ENCODE results near the gene CAMK2D.

The CAMK2D gene

DNA sequence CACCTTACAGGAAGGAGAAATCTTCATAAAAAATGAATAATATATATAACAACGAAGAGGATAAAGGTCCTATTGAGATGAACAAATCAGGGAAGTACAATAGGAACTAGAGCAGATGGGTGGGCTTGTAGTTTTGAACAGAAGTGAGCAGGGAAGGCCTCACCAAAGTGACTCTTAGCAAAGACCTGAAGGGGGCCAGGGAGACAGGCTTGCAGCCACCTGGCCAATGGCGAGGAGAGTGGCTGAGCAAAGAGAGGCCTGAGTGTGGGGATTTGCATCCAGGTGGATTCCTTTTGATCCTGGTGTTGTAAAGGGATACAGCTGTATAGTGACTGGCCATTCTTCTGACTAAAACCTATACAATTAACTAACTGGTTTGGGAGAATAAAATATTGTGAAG, 354.1 kb downstream of the CAMK2D start:
- no peak overlapping the region for H3K9ac ChIP-seq (ENCODE audit: low read depth, low read length, poor library complexity)
- H3K4me3 ChIP-seq (ENCODE audit: low read length in 2 of 2): no peak overlapping the region
- H3K4me1 ChIP-seq (ENCODE audit: control insufficient read depth in 2 of 2, insufficient read depth in 1 of 2, low read depth in 1 of 2, low read length in 2 of 2): peaks cover 0 to 4% of the 10 kb centered on the region in 2 donors
- no peaks in the 10 kb centered on the region for H3K9me3 ChIP-seq (replicated peaks in 1 of 2; ENCODE audit: control insufficient read depth in 2 of 2, insufficient read depth in 1 of 2, low read depth in 1 of 2, low read length in 2 of 2)
- no peak overlapping the region for H2BK15ac ChIP-seq (ENCODE audit: low read length)
- no peak overlapping the region for H2AFZ ChIP-seq (ENCODE audit: low read length)
- no peak overlapping the region for H3K4ac ChIP-seq (ENCODE audit: low read length)
- no peak overlapping the region for H3K23ac ChIP-seq (ENCODE audit: low read depth, low read length, poor library complexity)
- no CpG with 5 or more reads among the region's 2 CpGs for WGBS, 2 donors (ENCODE audit: extremely low coverage in 2 of 2, insufficient read length in 2 of 2, insufficient replicate concordance in 1 of 2)
- no peak overlapping the region for H3K4me2 ChIP-seq (ENCODE audit: insufficient read depth, low read length, poor library complexity, severe bottlenecking)
- H3K27ac ChIP-seq (replicated peaks; ENCODE audit: low read length): no peak overlapping the region
- no peak overlapping the region for H3K14ac ChIP-seq (ENCODE audit: low read length)
- DNase-seq (ENCODE audit: low spot score): no peak
- no peak overlapping the region for H4K91ac ChIP-seq (ENCODE audit: low read depth, low read length, poor library complexity)
- H3K36me3 ChIP-seq (replicated peaks in 1 of 2; ENCODE audit: control insufficient read depth in 2 of 2, insufficient read depth in 2 of 2, low read length in 2 of 2): no peaks in the 10 kb centered on the region
- H2AK5ac ChIP-seq (ENCODE audit: low read depth, low read length): no peak overlapping the region
- no peaks in the 10 kb centered on the region for H3K27me3 ChIP-seq (ENCODE audit: control insufficient read depth in 3 of 3, insufficient read depth in 3 of 3, low read depth in 1 of 3, low read length in 3 of 3)
- no peak overlapping the region for H3K18ac ChIP-seq (ENCODE audit: low read length)
- no peak overlapping the region for H2BK5ac ChIP-seq (ENCODE audit: low read length)
- H2BK120ac ChIP-seq (ENCODE audit: low read depth, low read length): no peak overlapping the region
- H2BK12ac ChIP-seq (ENCODE audit: low read length): no peak overlapping the region
- no peaks in the 10 kb centered on the region for H3K79me1 ChIP-seq (ENCODE audit: low read depth, low read length)
- H4K8ac ChIP-seq (ENCODE audit: low read depth, low read length): no peak overlapping the region

- H3K14ac ChIP-seq (ENCODE audit: low read length): no peak overlapping the region
- H3K4me2 ChIP-seq (ENCODE audit: insufficient read depth, low read length, poor library complexity, severe bottlenecking): no peak overlapping the region
- no peak overlapping the region for H4K91ac ChIP-seq (ENCODE audit: low read depth, low read length, poor library complexity)
- no CpG with 5 or more reads among the region's 7 CpGs for WGBS, 2 donors (ENCODE audit: extremely low coverage in 2 of 2, insufficient read length in 2 of 2, insufficient replicate concordance in 1 of 2)
- no peak overlapping the region for H2BK15ac ChIP-seq (ENCODE audit: low read length)
- H3K36me3 ChIP-seq (replicated peaks in 1 of 2; ENCODE audit: control insufficient read depth in 2 of 2, insufficient read depth in 2 of 2, low read length in 2 of 2): no peaks in the 10 kb centered on the region
- no peak overlapping the region for H2AFZ ChIP-seq (ENCODE audit: low read length)
- H4K8ac ChIP-seq (ENCODE audit: low read depth, low read length): no peak overlapping the region
- no peaks in the 10 kb centered on the region for H3K27me3 ChIP-seq (ENCODE audit: control insufficient read depth in 3 of 3, insufficient read depth in 3 of 3, low read depth in 1 of 3, low read length in 3 of 3)
- H2BK120ac ChIP-seq (ENCODE audit: low read depth, low read length): no peak overlapping the region
- H3K9ac ChIP-seq (ENCODE audit: low read depth, low read length, poor library complexity): no peak overlapping the region
- no peak for DNase-seq (ENCODE audit: low spot score)
- no peak overlapping the region for H3K18ac ChIP-seq (ENCODE audit: low read length)
- no peak overlapping the region for H3K23ac ChIP-seq (ENCODE audit: low read depth, low read length, poor library complexity)
- no peaks in the 10 kb centered on the region for H3K9me3 ChIP-seq (replicated peaks in 1 of 2; ENCODE audit: control insufficient read depth in 2 of 2, insufficient read depth in 1 of 2, low read depth in 1 of 2, low read length in 2 of 2)
- H3K4ac ChIP-seq (ENCODE audit: low read length): no peak overlapping the region
- no peaks in the 10 kb centered on the region for H3K79me1 ChIP-seq (ENCODE audit: low read depth, low read length)
- H2BK12ac ChIP-seq (ENCODE audit: low read length): no peak overlapping the region
- H2BK5ac ChIP-seq (ENCODE audit: low read length): no peak overlapping the region
- H3K27ac ChIP-seq (replicated peaks; ENCODE audit: low read length): no peak overlapping the region
- H3K4me1 ChIP-seq (ENCODE audit: control insufficient read depth in 2 of 2, insufficient read depth in 1 of 2, low read depth in 1 of 2, low read length in 2 of 2): peaks cover 0 to 4% of the 10 kb centered on the region in 2 donors
- H3K4me3 ChIP-seq (ENCODE audit: low read length in 2 of 2): no peak overlapping the region
- no peak overlapping the region for H2AK5ac ChIP-seq (ENCODE audit: low read depth, low read length)
These were observed 354.9 kb downstream of the CAMK2D start for GRCh38 chr4:113406723-113407016.

GRCh38 chr4:113405874-113406722, 355.4 kb downstream of the CAMK2D start:
- no peak overlapping the region for H4K91ac ChIP-seq (ENCODE audit: low read depth, low read length, poor library complexity)
- no peak overlapping the region for H2BK120ac ChIP-seq (ENCODE audit: low read depth, low read length)
- no peak overlapping the region for H3K4ac ChIP-seq (ENCODE audit: low read length)

GRCh38 chr4:113404841-113405240, 356.7 kb downstream of the CAMK2D start:
- H2BK5ac ChIP-seq (ENCODE audit: low read length): no peak overlapping the region
- no peak overlapping the region for H2AFZ ChIP-seq (ENCODE audit: low read length)

More at GRCh38 chr4:113405874-113406722, 355.4 kb downstream of the CAMK2D start:
- no peak overlapping the region for H3K9ac ChIP-seq (ENCODE audit: low read depth, low read length, poor library complexity)
- no peak overlapping the region for H2BK12ac ChIP-seq (ENCODE audit: low read length)
- H2BK5ac ChIP-seq (ENCODE audit: low read length): no peak overlapping the region
- H3K9me3 ChIP-seq (replicated peaks in 1 of 2; ENCODE audit: control insufficient read depth in 2 of 2, insufficient read depth in 1 of 2, low read depth in 1 of 2, low read length in 2 of 2): no peaks in the 10 kb centered on the region
- no peak overlapping the region for H3K14ac ChIP-seq (ENCODE audit: low read length)
- H3K4me3 ChIP-seq (ENCODE audit: low read length in 2 of 2): no peak overlapping the region
- no peaks in the 10 kb centered on the region for H3K36me3 ChIP-seq (replicated peaks in 1 of 2; ENCODE audit: control insufficient read depth in 2 of 2, insufficient read depth in 2 of 2, low read length in 2 of 2)
- no peaks in the 10 kb centered on the region for H3K79me1 ChIP-seq (ENCODE audit: low read depth, low read length)
- WGBS, 2 donors (ENCODE audit: extremely low coverage in 2 of 2, insufficient read length in 2 of 2, insufficient replicate concordance in 1 of 2): no CpG with 5 or more reads among the region's 7 CpGs
- H2AFZ ChIP-seq (ENCODE audit: low read length): no peak overlapping the region
- no peak overlapping the region for H3K4me2 ChIP-seq (ENCODE audit: insufficient read depth, low read length, poor library complexity, severe bottlenecking)
- H3K27ac ChIP-seq (replicated peaks; ENCODE audit: low read length): no peak overlapping the region
- no peak overlapping the region for H4K8ac ChIP-seq (ENCODE audit: low read depth, low read length)
- no peak overlapping the region for H3K23ac ChIP-seq (ENCODE audit: low read depth, low read length, poor library complexity)
- H3K4me1 ChIP-seq (ENCODE audit: control insufficient read depth in 2 of 2, insufficient read depth in 1 of 2, low read depth in 1 of 2, low read length in 2 of 2): peaks cover 0 to 4% of the 10 kb centered on the region in 2 donors
- no peak overlapping the region for H2BK15ac ChIP-seq (ENCODE audit: low read length)
- no peaks in the 10 kb centered on the region for H3K27me3 ChIP-seq (ENCODE audit: control insufficient read depth in 3 of 3, insufficient read depth in 3 of 3, low read depth in 1 of 3, low read length in 3 of 3)
- H3K18ac ChIP-seq (ENCODE audit: low read length): no peak overlapping the region
- H2AK5ac ChIP-seq (ENCODE audit: low read depth, low read length): no peak overlapping the region
- DNase-seq (ENCODE audit: low spot score): no peak

More at GRCh38 chr4:113404841-113405240, 356.7 kb downstream of the CAMK2D start:
- Histone ChIP-seq H3K79me1 (ENCODE audit: low read depth, low read length) (no peaks in the 10 kb centered on the region), H2AK5ac (ENCODE audit: low read depth, low read length) (no peak overlapping the region), H3K27me3 (ENCODE audit: control insufficient read depth in 3 of 3, insufficient read depth in 3 of 3, low read depth in 1 of 3, low read length in 3 of 3) (no peaks in the 10 kb centered on the region), H3K23ac (ENCODE audit: low read depth, low read length, poor library complexity) (no peak overlapping the region), H3K4me1 (ENCODE audit: control insufficient read depth in 2 of 2, insufficient read depth in 1 of 2, low read depth in 1 of 2, low read length in 2 of 2) (peaks cover 0 to 4% of the 10 kb centered on the region in 2 donors), H3K4me2 (ENCODE audit: insufficient read depth, low read length, poor library complexity, severe bottlenecking) (no peak overlapping the region), H3K14ac (ENCODE audit: low read length) (no peak overlapping the region), H3K9ac (ENCODE audit: low read depth, low read length, poor library complexity) (no peak overlapping the region), H3K4ac (ENCODE audit: low read length) (no peak overlapping the region), H3K4me3 (ENCODE audit: low read length in 2 of 2) (no peak overlapping the region), H3K27ac (replicated peaks; ENCODE audit: low read length) (no peak overlapping the region), H4K8ac (ENCODE audit: low read depth, low read length) (no peak overlapping the region), H3K9me3 (replicated peaks in 1 of 2; ENCODE audit: control insufficient read depth in 2 of 2, insufficient read depth in 1 of 2, low read depth in 1 of 2, low read length in 2 of 2) (no peaks in the 10 kb centered on the region), H4K91ac (ENCODE audit: low read depth, low read length, poor library complexity) (no peak overlapping the region), H3K36me3 (replicated peaks in 1 of 2; ENCODE audit: control insufficient read depth in 2 of 2, insufficient read depth in 2 of 2, low read length in 2 of 2) (no peaks in the 10 kb centered on the region), H3K18ac (ENCODE audit: low read length) (no peak overlapping the region), H2BK15ac (ENCODE audit: low read length) (no peak overlapping the region), H2BK120ac (ENCODE audit: low read depth, low read length) (no peak overlapping the region), H2BK12ac (ENCODE audit: low read length) (no peak overlapping the region)
- WGBS, 2 donors (ENCODE audit: extremely low coverage in 2 of 2, insufficient read length in 2 of 2, insufficient replicate concordance in 1 of 2): no CpG with 5 or more reads among the region's 2 CpGs
- DNase-seq (ENCODE audit: low spot score): no peak
